OCI-LY3 (cell line): ENCODE results near the gene RPL38.

Experiments
- H2AFZ ChIP-seq: fragments of 200-600, 300-600 bp; shearing (Covaris generic); 2 replicates; pipeline ENCODE4 v1.6.0; 2014; ENCODE audit warnings: antibody characterized with exemption, low read depth, low read length
- H3K27ac ChIP-seq: fragments of 200-600, 300-600 bp; sonication (generic); 2 replicates; pipeline ENCODE4 v1.5.1; 2014; ENCODE audit warnings: mild to moderate bottlenecking, low read length, moderate library complexity, mixed read lengths
- H3K27me3 ChIP-seq: fragments of 200-600, 300-600 bp; sonication (generic); 2 replicates; pipeline ENCODE4 v1.6.1; 2014; ENCODE audit warnings: low read depth, low read length, mixed read lengths
- H3K36me3 ChIP-seq: fragments of 200-600, 300-600 bp; sonication (generic); replicated peaks from 2 replicates; pipeline ENCODE3; 2014; ENCODE audit warnings: low read depth, low read length, mixed read lengths
- H3K4me1 ChIP-seq: fragments of 300-600, 200-600 bp; sonication (generic); 2 replicates; pipeline ENCODE4 v1.6.1; 2014; ENCODE audit warnings: low read length, mixed read lengths
- H3K4me2 ChIP-seq: fragments of 200-600, 300-600 bp; sonication (generic); 2 replicates; pipeline ENCODE4 v1.6.1; 2014; ENCODE audit warnings: low read length, mixed read lengths
- H3K4me3 ChIP-seq: fragments of 300-600, 200-600 bp; sonication (generic); 2 replicates; pipeline ENCODE4 v1.5.1; 2014; ENCODE audit warnings: antibody characterized with exemption, mild to moderate bottlenecking, low read length, moderate library complexity
- H3K79me2 ChIP-seq: fragments of 300-600, 200-600 bp; shearing (Covaris generic); 2 replicates; pipeline ENCODE4 v1.6.1; 2014; ENCODE audit warnings: mild to moderate bottlenecking, low read length, mixed read lengths
- H3K9ac ChIP-seq: fragments of 300-600, 200-600 bp; shearing (Covaris generic); 2 replicates; pipeline ENCODE4 v1.6.0; 2014; ENCODE audit warnings: mild to moderate bottlenecking, low read length, moderate library complexity
- H3K9me3 ChIP-seq: fragments of 200-600, 300-600 bp; shearing (Covaris generic); 2 replicates; pipeline ENCODE4 v1.6.1; 2014; ENCODE audit warnings: low read length, mixed read lengths; ENCODE audit not compliant: insufficient read depth
- H4K20me1 ChIP-seq: fragments of 200-600, 300-600 bp; sonication (generic); 2 replicates; pipeline ENCODE4 v1.6.1; 2016; ENCODE audit warnings: low read length, mixed read lengths; ENCODE audit not compliant: insufficient read depth
- EZH2phosphoT487 ChIP-seq: fragments of 200-600 bp; shearing (Covaris generic); IDR thresholded peaks from 2 replicates; pipeline ENCODE4 v1.6.1; 2018; ENCODE audit warnings: antibody characterized with exemption, mixed run types, low read depth
- TF ChIP-seq, protein P1 (sequence below): fragments of 200-600, 300-600 bp; sonication (generic); IDR thresholded peaks from 2 replicates; pipeline ENCODE4 v1.5.1; 2014; ENCODE audit warnings: antibody characterized with exemption, low read length, low read depth

RPL38 gene

DNA sequence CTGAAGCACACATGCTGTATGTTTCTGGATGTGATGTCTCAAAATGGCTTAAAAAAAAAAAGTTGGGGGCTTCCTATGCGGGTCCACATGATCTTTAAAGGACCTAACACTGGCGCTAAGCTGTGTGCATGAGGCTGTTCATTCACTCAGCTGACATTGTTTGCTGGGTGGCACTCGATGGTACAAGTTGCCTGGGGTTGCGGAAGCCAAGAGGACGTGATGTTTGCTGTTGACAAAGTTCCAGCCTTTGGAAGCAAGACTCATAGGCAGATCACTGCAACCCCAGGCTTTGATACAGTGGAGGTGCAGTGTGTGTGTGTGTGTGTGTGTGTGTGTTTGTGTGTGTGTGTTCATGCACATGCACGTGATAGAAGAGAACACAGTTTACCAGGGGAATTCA is 41.1 kb downstream of the RPL38 start:
- Histone ChIP-seq H3K27ac (no peak overlapping the region), H3K4me2 (no peak overlapping the region), H3K4me1 (no peaks in the 10 kb centered on the region), H2AFZ (no peak overlapping the region), H3K36me3 (peaks cover 3% of the 10 kb centered on the region), H3K79me2 (no peaks in the 10 kb centered on the region), H4K20me1 (no peaks in the 10 kb centered on the region), H3K9ac (no peak overlapping the region), H3K27me3 (no peaks in the 10 kb centered on the region), H3K9me3 (no peaks in the 10 kb centered on the region), H3K4me3 (no peak overlapping the region)
- no peak for TF ChIP-seq EZH2phosphoT487
- TF ChIP-seq, protein P1, sequence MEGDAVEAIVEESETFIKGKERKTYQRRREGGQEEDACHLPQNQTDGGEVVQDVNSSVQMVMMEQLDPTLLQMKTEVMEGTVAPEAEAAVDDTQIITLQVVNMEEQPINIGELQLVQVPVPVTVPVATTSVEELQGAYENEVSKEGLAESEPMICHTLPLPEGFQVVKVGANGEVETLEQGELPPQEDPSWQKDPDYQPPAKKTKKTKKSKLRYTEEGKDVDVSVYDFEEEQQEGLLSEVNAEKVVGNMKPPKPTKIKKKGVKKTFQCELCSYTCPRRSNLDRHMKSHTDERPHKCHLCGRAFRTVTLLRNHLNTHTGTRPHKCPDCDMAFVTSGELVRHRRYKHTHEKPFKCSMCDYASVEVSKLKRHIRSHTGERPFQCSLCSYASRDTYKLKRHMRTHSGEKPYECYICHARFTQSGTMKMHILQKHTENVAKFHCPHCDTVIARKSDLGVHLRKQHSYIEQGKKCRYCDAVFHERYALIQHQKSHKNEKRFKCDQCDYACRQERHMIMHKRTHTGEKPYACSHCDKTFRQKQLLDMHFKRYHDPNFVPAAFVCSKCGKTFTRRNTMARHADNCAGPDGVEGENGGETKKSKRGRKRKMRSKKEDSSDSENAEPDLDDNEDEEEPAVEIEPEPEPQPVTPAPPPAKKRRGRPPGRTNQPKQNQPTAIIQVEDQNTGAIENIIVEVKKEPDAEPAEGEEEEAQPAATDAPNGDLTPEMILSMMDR: no peak

DNA sequence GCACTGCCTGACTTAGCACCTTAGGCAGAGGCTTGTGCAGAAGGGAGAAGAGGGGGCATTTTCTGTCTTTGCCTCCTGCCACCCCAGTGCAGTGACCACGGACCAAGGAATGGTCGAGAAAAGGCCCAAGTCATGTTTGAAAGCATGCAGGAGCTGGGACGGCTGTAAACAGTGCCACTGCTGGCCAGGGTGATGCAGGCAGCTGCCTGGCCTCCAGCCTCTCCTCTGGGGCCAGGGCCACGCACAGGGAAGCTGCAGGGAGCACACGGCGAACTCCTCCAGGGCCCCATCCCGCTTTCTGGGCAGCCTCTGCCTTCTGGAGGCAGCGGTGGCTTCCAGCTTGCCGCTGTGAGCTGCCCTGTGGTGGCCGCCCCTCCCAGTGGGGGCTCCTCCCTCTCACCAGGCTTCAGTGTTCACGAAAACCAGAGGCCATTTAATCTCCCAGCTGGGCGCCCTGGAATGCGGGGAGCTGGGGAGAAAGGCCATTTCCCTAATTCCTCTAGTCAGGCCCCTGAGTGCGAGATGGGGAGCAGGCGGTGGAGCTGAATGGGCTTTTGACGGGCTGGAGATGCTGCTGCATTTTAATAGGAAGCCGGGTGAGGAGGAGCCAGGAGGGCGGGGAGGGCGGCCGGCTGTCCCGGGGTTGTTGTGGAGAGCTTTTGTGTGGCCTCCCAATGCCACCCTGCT is 41.8 kb downstream of the RPL38 start:
- H3K4me2 ChIP-seq: no peak overlapping the region

DNA sequence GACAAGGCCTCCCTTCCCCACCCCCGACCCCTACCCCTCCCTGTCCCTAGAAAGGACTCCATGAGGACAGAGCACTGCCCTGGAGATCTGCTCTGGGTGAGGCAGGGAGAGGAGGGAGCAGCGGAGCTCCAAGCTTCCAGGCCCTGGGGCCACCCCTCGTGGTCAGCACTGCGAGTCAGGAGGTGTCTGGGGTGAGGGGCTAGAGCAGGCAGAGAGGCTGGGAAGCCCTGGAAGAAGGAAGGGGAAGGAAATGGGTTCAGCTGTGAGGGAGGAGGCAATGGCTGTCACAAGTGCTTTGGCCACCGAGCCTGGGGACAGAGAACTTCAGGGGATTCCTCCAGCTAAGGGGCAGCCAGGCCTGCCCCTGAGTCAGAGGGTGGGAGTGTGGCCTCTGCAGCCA is 42.4 kb downstream of the RPL38 start:
- TF ChIP-seq, protein P1: no peak
- TF ChIP-seq EZH2phosphoT487: no peak
- no peak overlapping the region for H3K9ac ChIP-seq
- H3K4me3 ChIP-seq: no peak overlapping the region
- no peaks in the 10 kb centered on the region for H3K4me1 ChIP-seq
- H3K36me3 ChIP-seq: peaks cover 3% of the 10 kb centered on the region
- no peaks in the 10 kb centered on the region for H3K27me3 ChIP-seq
- H4K20me1 ChIP-seq: no peaks in the 10 kb centered on the region
- no peak overlapping the region for H3K4me2 ChIP-seq
- H3K27ac ChIP-seq: no peak overlapping the region
- no peak overlapping the region for H2AFZ ChIP-seq
- no peaks in the 10 kb centered on the region for H3K9me3 ChIP-seq
- H3K79me2 ChIP-seq: no peaks in the 10 kb centered on the region

More for the DNA sequence above, 41.8 kb downstream of the RPL38 start:
- H2AFZ ChIP-seq: no peak overlapping the region
- H4K20me1 ChIP-seq: no peaks in the 10 kb centered on the region
- peaks cover 3% of the 10 kb centered on the region for H3K36me3 ChIP-seq
- H3K9me3 ChIP-seq: no peaks in the 10 kb centered on the region
- no peaks in the 10 kb centered on the region for H3K4me1 ChIP-seq
- no peaks in the 10 kb centered on the region for H3K79me2 ChIP-seq
- no peak for TF ChIP-seq EZH2phosphoT487
- TF ChIP-seq, protein P1: no peak
- no peaks in the 10 kb centered on the region for H3K27me3 ChIP-seq
- H3K27ac ChIP-seq: no peak overlapping the region
- no peak overlapping the region for H3K9ac ChIP-seq
- no peak overlapping the region for H3K4me3 ChIP-seq

DNA sequence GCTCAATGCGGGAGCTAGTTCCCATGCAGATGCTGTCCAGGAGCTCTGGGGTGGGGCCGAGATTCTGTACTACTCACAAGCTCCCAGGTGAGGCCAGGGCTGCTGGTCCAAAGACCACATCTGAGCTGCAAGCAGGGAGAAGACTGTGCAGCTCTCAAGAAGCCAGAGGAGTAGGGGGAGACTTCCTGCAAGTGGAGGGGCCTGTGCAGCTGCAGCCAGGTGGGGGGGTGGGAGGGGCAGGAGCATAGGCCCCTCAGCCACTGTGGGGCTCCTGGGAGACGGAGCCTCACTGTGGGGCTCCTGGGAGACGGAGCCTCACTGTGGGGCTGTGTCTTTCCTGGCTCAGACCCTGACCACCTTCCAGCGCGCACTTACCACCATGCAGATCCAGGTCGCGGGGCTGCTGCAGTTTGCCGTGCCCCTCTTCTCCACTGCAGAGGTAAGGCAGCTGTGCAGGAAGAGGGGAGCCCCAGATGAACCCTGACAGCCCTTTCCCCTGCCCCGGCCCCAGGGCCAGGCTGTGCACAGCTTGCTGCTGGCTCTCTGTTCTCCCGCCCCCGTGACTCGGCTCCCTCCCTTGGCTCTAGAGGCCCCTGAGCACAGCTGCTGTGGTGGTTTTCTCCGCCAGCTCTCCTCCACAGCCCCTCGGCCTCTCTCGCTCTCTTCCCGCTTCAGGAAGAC is 46.3 kb downstream of the RPL38 start:
- H3K27ac ChIP-seq: no peak overlapping the region
- no peak overlapping the region for H3K4me3 ChIP-seq
- no peak overlapping the region for H3K4me2 ChIP-seq
- H3K79me2 ChIP-seq: no peaks in the 10 kb centered on the region
- no peaks in the 10 kb centered on the region for H3K4me1 ChIP-seq
- peaks cover 3% of the 10 kb centered on the region for H3K36me3 ChIP-seq
- TF ChIP-seq EZH2phosphoT487: no peak
- TF ChIP-seq, protein P1: no peak
- no peaks in the 10 kb centered on the region for H3K27me3 ChIP-seq
- no peak overlapping the region for H2AFZ ChIP-seq
- H4K20me1 ChIP-seq: no peaks in the 10 kb centered on the region
- H3K9ac ChIP-seq: no peak overlapping the region
- H3K9me3 ChIP-seq: no peaks in the 10 kb centered on the region
